ENCODE data around the gene CPHXL.

GRCh38 chr16:75745823-75746222, 19.5 kb upstream of the CPHXL start:
- TF ChIP-seq POLR2A (IDR thresholded peaks at IDR 0.05; ENCODE audit: borderline replicate concordance, extremely low read depth, insufficient read depth, insufficient read length) = no peak
- no peak for TF ChIP-seq ZNF274 (IDR thresholded peaks at IDR 0.05; ENCODE audit: low read depth, low read length)
- no peak for TF ChIP-seq POLR2AphosphoS5 (IDR thresholded peaks at IDR 0.05; ENCODE audit: low read depth, low read length)
- no peak for TF ChIP-seq EGR1 (IDR thresholded peaks at IDR 0.05; ENCODE audit: low read depth)
- TF ChIP-seq CTCF (IDR thresholded peaks at IDR 0.05 in 2 of 3, conservative IDR thresholded peaks at IDR 0.05 in 1 of 3; ENCODE audit: borderline replicate concordance in 1 of 3, insufficient read depth in 1 of 3, low read depth in 2 of 3, low read length in 2 of 3) = no peak
- no peak for TF ChIP-seq ATF3 (IDR thresholded peaks at IDR 0.05)
- no peak for TF ChIP-seq REST (IDR thresholded peaks at IDR 0.05; ENCODE audit: low read depth)
- TF ChIP-seq MAX (IDR thresholded peaks at IDR 0.05) = no peak
- TF ChIP-seq CEBPB (IDR thresholded peaks at IDR 0.05; ENCODE audit: low read depth) = no peak
- no peak for TF ChIP-seq RAD21 (IDR thresholded peaks at IDR 0.05; ENCODE audit: low read depth)
- TF ChIP-seq YY1 (IDR thresholded peaks at IDR 0.05; ENCODE audit: extremely low read depth, insufficient replicate concordance, low read depth, low read length) = no peak

All from HCT116 (cell line).